Common myeloid progenitor, CD34-positive (primary cell): ENCODE data around the gene FAM13B.
"Not testable (repeated sequence)": the region's sequence is repeated elsewhere in the genome, so short reads cannot be mapped to it uniquely, and the experiment has no call there.

ENCODE experiments used
- CTCF ChIA-PET: fragments of 350-600 bp; sonication (Branson Sonifier 250); formaldehyde crosslinking; loops from one replicate; lab custom pipeline; 2021; ENCODE audit warnings: antibody characterized with exemption; lab: Charles Lee
- POLR2A ChIA-PET: fragments of 350-600 bp; sonication (Branson Sonifier 250); formaldehyde crosslinking; loops from one replicate; lab custom pipeline; 2021; ENCODE audit warnings: antibody characterized with exemption; lab: Charles Lee
- DNase-seq, 3 donors: peaks; one replicate each; pipeline versions ENCODE4 v3.0.0 to v3.0.0-alpha.2; 2013
- H3K27ac ChIP-seq, 2 experiments: 1 replicate in 1 of 2; 2 replicates in 1 of 2; pipeline ENCODE4 v1.7.0; 2013; ENCODE audit warnings: inconsistent platforms in 2 of 2, low read length in 2 of 2, mild to moderate bottlenecking in 2 of 2, low read depth in 1 of 2, moderate library complexity in 1 of 2; ENCODE audit not compliant: severe bottlenecking in 2 of 2, insufficient read depth in 1 of 2, poor library complexity in 1 of 2
- H3K27me3 ChIP-seq, 5 experiments: replicated peaks in 2 of 5; 1 replicate in 3 of 5; 2 replicates in 2 of 5; pipeline versions ENCODE4 v1.6.1 to v1.7.0; 2013; ENCODE audit warnings: low read length in 4 of 5, mild to moderate bottlenecking in 2 of 5, moderate library complexity in 2 of 5, inconsistent platforms in 1 of 5; ENCODE audit not compliant: insufficient read depth in 5 of 5, control insufficient read depth in 4 of 5
- H3K36me3 ChIP-seq, 4 experiments: 1 replicate in 2 of 4; 2 replicates in 2 of 4; pipeline versions ENCODE4 v1.6.1 to v1.7.0; 2013; ENCODE audit warnings: low read length in 3 of 4, control low read depth in 1 of 4, mild to moderate bottlenecking in 1 of 4; ENCODE audit not compliant: control insufficient read depth in 4 of 4, insufficient read depth in 4 of 4
- H3K4me1 ChIP-seq, 4 experiments: 1 replicate in 3 of 4; 2 replicates in 1 of 4; pipeline versions ENCODE4 v1.6.1 to v1.7.1; 2013; ENCODE audit warnings: low read length in 3 of 4, mild to moderate bottlenecking in 3 of 4, control low read depth in 1 of 4, inconsistent platforms in 1 of 4, moderate library complexity in 1 of 4; ENCODE audit not compliant: control insufficient read depth in 4 of 4, insufficient read depth in 4 of 4; ENCODE audit errors: control extremely low read depth in 1 of 4
- H3K4me3 ChIP-seq, 7 experiments: 1 replicate in 4 of 7; 2 replicates in 3 of 7; pipeline versions ENCODE4 v1.5.1 to v1.7.0; 2013; ENCODE audit warnings: mild to moderate bottlenecking in 7 of 7, low read length in 6 of 7, moderate library complexity in 6 of 7, inconsistent platforms in 2 of 7, low read depth in 2 of 7, control low read depth in 1 of 7; ENCODE audit not compliant: insufficient read depth in 4 of 7, control insufficient read depth in 1 of 7; ENCODE audit errors: extremely low read depth in 1 of 7
- H3K9me3 ChIP-seq, 5 experiments: 1 replicate in 4 of 5; 2 replicates in 1 of 5; pipeline versions ENCODE4 v1.6.1 to v1.7.1; 2013; ENCODE audit warnings: low read length in 4 of 5, mild to moderate bottlenecking in 2 of 5, inconsistent platforms in 1 of 5, low read depth in 1 of 5, moderate library complexity in 1 of 5; ENCODE audit not compliant: control insufficient read depth in 4 of 5, insufficient read depth in 2 of 5; ENCODE audit errors: control extremely low read depth in 1 of 5
- WGBS: methylation state at CpG from one replicate; pipeline ENCODE4 v1.1.5; 2013; ENCODE audit not compliant: insufficient coverage; 5-methylcytosine and 5-hydroxymethylcytosine counted together

Gene FAM13B

GRCh38 chr5:137995077-137995748 lies 37.7 kb downstream of the FAM13B start:
- Histone ChIP-seq H3K27ac (peak overlapping the region in 1 of 2 experiments; percentile 76), H3K27me3 (no peaks in the 10 kb centered on the region), H3K9me3 (peaks cover 0 to 12% (median 6%) of the 10 kb centered on the region in 5 experiments), H3K4me1 (peaks cover 3 to 25% (median 16%) of the 10 kb centered on the region in 4 experiments), H3K4me3 (peak overlapping the region in 2 of 7 experiments; percentile 39 to 45), H3K36me3 (peaks cover 15 to 36% (median 28%) of the 10 kb centered on the region in 4 experiments)
- ChIA-PET POLR2A (interaction anchor here (1.2 kb wide), 1 partner anchor 10 kb away, joined by 5 read pairs; no protein-coding TSS in a partner anchor), CTCF (no interaction called here)
- DNase-seq, result peak; percentile 79 to 93 (median 90)
- WGBS, result 0% methylated on average over 1 of the region's 2 CpGs

DNA sequence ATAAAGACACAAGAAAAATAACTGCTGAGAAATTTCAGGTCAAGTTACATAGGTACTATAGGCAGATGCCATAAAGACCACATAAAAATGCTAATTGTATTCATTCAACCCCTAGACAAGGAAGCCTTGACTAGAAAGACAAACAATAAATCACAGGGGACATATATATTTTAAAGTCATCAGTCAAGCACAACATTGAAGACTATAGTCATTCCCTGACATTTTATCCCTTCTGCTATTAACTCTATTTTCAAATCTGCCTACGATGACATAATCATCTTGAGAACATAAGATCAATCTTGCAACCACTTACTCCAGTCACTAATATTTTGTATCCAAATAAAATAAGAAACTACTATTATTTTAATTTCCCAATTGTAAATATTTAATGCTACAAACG lies 38.3 kb downstream of the FAM13B start:
- H3K36me3 ChIP-seq, result peaks cover 12 to 30% (median 22%) of the 10 kb centered on the region in 4 experiments
- H3K4me1 ChIP-seq, result peaks cover 3 to 25% (median 16%) of the 10 kb centered on the region in 4 experiments
- peaks cover 0 to 12% (median 6%) of the 10 kb centered on the region in 5 experiments for H3K9me3 ChIP-seq
- 100% methylated on average over 1 of the region's 2 CpGs for WGBS
- ChIA-PET CTCF (interaction anchor here (0.9 to 1.8 kb wide), 3 partner anchors 25 to 71 kb away, joined by 3 to 5 read pairs (median 3); no protein-coding TSS in a partner anchor), POLR2A (no interaction called here)
- peak overlapping the region in 1 of 7 experiments; percentile 25 for H3K4me3 ChIP-seq
- DNase-seq, result no peak
- peak overlapping the region in 1 of 2 experiments; percentile 76 for H3K27ac ChIP-seq
- no peaks in the 10 kb centered on the region for H3K27me3 ChIP-seq

DNA sequence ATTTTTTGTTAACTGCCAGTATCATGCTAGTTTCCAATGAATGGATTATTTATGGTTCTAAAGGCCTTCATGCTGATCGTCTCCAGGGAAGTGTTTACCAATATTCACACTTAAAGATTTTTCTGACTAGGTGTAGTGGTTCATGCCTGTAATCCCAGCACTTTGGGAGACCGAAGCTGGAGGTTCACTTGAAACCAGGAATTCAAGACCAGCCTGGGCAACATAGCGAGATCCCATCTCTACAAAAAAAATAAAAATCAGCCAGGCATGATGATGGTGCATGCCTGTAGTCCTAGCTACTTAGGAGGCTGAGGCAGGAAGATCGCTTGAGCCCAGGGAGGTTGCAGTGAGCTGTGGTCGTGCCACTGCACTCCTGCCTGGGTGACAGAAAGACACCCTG lies 43.5 kb downstream of the FAM13B start:
- Histone ChIP-seq H3K27ac (no peak overlapping the region), H3K9me3 (no peaks in the 10 kb centered on the region), H3K36me3 (peaks cover 4 to 26% (median 15%) of the 10 kb centered on the region in 4 experiments), H3K4me3 (no peak overlapping the region), H3K4me1 (peaks cover 0 to 3% (median under 1%) of the 10 kb centered on the region in 4 experiments), H3K27me3 (no peaks in the 10 kb centered on the region)
- ChIA-PET POLR2A (no interaction called here), CTCF (interaction anchor here (1.0 kb wide), 1 partner anchor 17 kb away, joined by 3 read pairs; no protein-coding TSS in a partner anchor)
- no peak for DNase-seq
- 95% methylated on average over 3 of the region's 5 CpGs for WGBS

GRCh38 chr5:137975208-137975607 lies 57.7 kb downstream of the FAM13B start:
- H3K27ac ChIP-seq, result no peak overlapping the region
- H3K4me3 ChIP-seq, result no peak overlapping the region
- ChIA-PET CTCF (no interaction called here), POLR2A (no interaction called here)
- H3K4me1 ChIP-seq, result no peaks in the 10 kb centered on the region
- no peak for DNase-seq
- H3K9me3 ChIP-seq, result peaks cover 0 to 5% (median 2%) of the 10 kb centered on the region in 5 experiments
- whole genome bisulfite sequencing, result 100% methylated on average over 3 of the region's 3 CpGs
- H3K27me3 ChIP-seq, result no peaks in the 10 kb centered on the region
- peaks cover 8 to 45% (median 27%) of the 10 kb centered on the region in 4 experiments for H3K36me3 ChIP-seq

DNA sequence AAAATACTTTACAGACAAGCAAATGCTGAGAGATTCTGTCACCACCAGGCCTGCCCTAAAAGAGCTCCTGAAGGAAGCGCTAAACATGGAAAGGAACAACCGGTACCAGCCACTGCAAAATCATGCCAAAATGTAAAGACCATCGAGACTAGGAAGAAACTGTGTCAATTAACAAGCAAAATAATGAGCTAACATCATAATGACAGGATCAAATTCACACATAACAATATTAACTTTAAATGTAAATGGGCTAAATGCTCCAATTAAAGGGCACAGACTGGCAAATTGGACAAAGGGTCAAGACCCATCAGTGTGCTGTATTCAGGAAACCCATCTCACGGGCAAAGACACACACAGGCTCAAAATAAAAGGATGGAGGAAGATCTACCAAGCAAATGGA lies 62.5 kb downstream of the FAM13B start:
- H3K9me3 ChIP-seq, H3K27ac ChIP-seq, CTCF ChIA-PET, POLR2A ChIA-PET, H3K4me3 ChIP-seq, DNase-seq, H3K27me3 ChIP-seq, H3K4me1 ChIP-seq: not testable (repeated sequence)
- peaks cover 9 to 33% (median 19%) of the 10 kb centered on the region in 4 experiments for H3K36me3 ChIP-seq
- no CpG with 5 or more reads among the region's 4 CpGs for WGBS

DNA sequence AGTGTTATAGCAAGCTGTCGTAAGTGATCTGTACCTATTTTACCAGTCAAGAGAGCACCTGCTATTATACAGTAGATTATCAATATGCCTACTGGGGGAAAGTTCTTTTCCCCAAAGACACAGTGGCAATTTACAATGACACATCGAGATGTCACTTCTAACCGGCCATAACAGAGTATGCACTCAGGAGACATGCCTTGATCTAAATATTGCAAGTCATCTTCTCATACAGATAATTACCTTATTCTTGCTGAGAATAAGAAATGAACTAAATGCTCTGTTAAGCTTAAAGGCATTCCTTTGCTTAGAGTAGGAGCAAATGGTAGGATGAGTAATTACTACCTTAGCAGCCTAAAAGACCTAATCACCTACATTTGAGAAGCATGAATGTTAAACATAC lies 72.1 kb downstream of the FAM13B start:
- Histone ChIP-seq H3K9me3 (no peaks in the 10 kb centered on the region), H3K27me3 (no peaks in the 10 kb centered on the region), H3K36me3 (peaks cover 18 to 56% (median 36%) of the 10 kb centered on the region in 4 experiments), H3K27ac (no peak overlapping the region), H3K4me3 (no peak overlapping the region), H3K4me1 (no peaks in the 10 kb centered on the region)
- ChIA-PET POLR2A (no interaction called here), CTCF (interaction anchor here (1.1 to 1.6 kb wide), 2 partner anchors 12 to 13 kb away, joined by 3 to 5 read pairs; no protein-coding TSS in a partner anchor)
- 100% methylated on average over 1 of the region's 3 CpGs for WGBS
- no peak for DNase-seq

DNA sequence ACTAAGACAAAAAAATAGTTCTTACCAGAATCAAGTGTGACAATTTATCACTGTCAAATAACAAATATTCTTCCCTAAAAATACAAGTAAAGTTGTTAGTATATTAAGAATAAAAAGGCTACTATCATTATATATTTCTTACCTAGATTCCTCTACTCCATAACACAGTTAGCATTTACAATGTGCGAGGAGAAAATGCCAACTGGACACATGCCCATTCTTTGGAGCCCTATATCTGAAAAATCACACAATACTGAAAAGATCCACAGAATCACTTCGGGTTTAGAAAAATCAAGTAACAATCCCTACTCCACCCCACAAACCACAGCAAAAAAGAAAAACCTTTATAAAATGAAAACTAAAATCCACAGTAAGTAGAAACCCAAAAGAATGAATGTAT lies 72.7 kb downstream of the FAM13B start:
- CTCF ChIA-PET, result interaction anchor here (1.6 kb wide), 1 partner anchor 13 kb away, joined by 3 read pairs; no protein-coding TSS in a partner anchor
- no peaks in the 10 kb centered on the region for H3K9me3 ChIP-seq
- POLR2A ChIA-PET, result no interaction called here
- no peak overlapping the region for H3K4me3 ChIP-seq
- H3K27ac ChIP-seq, result peak overlapping the region in 1 of 2 experiments; percentile 20
- no peak for DNase-seq
- no CpG with 5 or more reads among the region's 2 CpGs for WGBS
- no peaks in the 10 kb centered on the region for H3K27me3 ChIP-seq
- peaks cover 13 to 55% (median 35%) of the 10 kb centered on the region in 4 experiments for H3K36me3 ChIP-seq
- H3K4me1 ChIP-seq, result no peaks in the 10 kb centered on the region
